Fibroblast of skin of back (primary cell): ENCODE measurements around the gene MVB12B.

Experiments used
- DNase-seq: peaks from one replicate; pipeline ENCODE4 v3.0.0-alpha.2; 2013

Gene MVB12B

DNA sequence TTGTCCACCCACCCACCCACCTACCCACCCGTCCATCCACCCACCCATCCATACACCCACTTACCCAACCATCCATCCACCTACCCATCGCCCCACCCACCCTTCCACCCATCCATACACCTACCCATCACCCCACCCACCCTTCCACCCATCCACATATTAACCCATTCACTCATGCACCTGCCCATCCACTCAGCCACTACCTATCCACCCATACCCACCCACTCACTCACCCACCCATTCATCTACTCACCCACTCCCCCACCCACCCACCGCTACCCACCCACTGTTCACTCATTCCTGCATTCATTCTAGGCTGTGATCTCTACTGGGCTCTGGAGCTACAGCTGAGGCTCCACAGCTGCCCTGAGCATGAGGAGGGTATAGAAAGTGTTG is 169.6 kb downstream of the MVB12B start:
- DNase-seq = no peak

DNA sequence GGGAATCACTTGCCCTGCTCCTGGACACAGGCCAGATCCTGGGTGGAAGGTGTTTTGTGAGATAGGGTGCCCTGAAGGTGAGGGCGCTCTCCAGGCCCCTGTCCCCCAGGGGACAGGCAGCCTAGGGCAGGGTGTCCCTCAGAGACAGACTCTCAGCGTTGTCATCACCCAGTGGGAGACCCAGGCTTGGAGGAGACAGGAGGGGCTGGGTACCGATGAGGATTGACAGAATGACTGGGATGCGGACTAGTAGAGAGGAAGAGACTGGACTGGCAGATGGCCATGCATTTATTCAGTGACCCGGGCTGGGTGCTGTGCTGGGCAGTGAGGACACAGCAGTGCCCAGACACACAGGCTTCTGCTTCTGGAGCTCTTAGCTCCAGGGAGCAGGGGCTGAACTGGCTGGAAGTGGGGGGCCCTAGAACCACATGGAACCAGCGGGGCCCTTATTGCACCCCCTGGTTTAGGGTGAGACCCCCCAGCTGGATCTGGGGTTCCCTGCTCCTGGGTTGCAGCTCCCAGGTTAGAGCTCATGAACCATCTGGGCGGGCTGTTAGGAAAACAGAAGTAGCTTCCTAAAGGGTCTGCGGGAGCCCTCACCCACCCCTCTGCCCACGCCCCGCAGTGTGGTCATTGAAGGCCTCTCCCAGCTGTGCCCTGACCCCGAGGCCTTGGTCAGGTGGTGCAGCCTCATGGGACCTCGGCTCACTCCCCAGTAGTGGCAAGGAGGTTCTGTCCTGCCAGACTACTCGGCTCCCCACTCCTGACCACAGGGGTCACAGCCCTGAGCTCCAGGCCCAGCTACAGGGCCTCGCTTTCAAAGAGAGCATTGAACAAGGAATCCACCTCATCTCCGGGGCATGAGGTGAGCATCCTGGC is 170.4 kb downstream of the MVB12B start:
- no peak for DNase-seq

DNA sequence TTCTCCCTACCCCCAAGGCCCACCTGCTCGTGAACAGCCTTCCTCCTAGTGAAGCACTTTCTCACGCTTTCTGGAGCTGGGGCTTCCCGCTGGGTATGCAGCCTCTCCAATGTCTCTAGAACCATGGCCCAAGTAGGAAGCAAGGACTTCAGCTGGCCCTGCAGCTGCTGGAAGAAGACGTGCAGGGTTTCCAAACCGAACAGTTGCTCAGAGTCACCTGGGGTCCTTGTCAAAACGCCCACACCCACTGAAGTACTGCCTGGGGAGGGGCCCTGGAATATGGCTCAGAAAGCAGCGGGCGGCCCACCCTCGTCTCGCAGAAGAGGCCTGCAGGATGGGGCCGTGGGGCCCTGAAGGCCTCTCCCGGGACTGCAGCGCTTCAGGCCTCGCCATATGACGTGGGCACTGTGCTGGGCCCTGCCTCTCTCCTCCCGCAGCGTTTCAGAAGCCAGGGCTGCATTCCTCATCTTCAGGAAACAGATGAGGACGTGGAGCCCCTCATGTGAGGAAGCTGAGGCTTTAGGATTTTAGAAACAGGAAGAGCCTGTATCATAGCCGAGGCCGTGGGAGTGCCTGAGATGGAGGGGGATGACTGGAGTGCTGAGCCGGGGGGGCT is 171.1 kb downstream of the MVB12B start:
- DNase-seq = no peak

DNA sequence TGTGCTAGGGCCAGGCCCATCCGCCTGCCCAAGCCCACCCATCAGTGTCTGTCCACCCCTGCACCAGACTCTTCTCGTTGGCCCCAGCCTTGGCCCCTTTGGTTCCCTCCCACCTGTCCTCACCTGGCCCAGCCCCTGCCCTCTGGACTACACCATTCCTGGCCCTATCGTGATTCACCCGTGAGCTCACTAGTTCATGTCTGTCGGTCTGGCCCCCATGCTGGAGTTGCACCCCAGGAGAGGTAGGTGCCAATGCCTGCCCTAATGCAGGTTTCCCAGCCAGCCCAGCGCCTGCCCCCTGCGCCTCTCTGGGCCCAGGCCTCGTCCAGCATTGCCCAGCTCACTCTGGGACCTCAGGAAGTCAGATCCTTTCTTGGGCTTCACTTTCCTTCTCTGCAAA is 171.7 kb downstream of the MVB12B start:
- DNase-seq = no peak

DNA sequence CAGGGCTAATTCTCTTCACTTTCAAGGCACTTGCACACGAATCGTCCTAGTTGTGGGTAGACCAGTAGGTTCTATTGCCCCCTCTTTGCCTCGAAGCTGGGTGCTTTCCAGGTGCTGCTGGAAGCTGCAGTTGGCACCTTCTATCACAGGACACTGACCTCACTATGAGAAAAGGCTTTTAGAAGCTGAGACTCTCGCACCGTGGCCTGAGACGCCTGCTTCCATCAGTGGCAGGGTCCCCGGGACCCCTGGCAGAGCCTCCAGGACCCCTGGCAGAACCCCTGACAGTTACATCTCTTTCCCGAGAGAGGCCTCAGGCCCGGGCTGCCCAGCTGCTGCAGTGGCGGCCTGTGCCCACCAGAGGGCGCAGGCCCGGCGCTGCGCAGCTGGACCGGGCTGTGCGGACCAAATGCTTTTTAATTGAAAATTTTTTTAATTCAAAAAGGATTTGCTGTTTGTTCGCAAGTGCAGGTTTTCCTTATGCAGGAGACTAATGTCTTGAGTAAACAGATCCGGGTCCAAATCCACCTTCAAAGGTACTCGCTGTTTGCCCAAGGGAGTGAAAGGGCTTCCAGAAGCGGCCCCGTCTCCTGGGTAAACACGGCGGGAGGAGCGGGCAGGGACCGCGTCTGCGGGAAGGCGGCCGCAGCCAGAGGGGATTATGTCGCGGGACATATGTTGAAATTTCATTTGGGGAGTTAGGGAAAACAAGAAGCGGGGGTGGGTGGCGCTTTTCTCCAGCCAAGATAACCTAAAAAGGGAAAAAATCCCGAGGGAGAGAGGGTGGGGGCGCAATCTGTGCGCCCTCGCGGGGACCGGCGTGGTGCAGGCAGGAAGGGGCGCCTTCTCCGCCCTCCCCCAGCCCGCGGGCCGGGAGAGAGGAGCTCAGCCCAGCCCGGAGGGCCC is 172.6 kb downstream of the MVB12B start:
- DNase-seq = peak; percentile 36

DNA sequence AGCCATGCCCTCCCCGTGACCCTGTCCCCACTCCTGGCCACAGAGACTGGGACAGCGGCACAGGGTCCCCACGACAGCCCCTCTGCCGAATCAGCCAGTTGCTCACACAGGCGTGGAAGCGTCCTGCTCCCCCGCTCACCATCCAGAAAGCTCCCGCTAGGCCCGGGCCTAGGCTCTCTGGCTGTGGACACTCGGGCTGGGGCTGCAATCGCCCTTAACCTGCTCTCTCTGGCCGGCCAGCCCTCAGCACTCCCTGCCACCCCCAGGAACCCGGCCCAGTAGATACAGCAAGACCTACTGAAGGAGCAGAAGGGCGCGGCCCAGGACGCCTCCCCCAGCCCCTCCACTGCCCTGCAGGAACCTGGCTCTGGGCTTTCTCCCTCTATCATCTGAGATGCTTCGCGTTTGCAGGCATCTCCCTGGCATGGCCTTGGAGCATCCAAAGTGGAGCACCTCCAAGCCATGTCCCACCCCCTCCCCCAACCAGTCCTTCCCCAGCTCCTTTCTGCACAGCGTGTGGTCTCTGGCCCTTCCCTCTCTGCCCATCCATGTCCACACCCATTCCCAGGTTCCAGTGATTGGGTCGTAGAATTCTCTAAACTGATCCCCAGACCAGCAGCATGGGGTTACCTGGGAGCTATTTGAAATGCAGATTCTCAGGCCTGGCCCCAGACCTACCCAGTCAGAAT is 173.4 kb downstream of the MVB12B start:
- no peak for DNase-seq

DNA sequence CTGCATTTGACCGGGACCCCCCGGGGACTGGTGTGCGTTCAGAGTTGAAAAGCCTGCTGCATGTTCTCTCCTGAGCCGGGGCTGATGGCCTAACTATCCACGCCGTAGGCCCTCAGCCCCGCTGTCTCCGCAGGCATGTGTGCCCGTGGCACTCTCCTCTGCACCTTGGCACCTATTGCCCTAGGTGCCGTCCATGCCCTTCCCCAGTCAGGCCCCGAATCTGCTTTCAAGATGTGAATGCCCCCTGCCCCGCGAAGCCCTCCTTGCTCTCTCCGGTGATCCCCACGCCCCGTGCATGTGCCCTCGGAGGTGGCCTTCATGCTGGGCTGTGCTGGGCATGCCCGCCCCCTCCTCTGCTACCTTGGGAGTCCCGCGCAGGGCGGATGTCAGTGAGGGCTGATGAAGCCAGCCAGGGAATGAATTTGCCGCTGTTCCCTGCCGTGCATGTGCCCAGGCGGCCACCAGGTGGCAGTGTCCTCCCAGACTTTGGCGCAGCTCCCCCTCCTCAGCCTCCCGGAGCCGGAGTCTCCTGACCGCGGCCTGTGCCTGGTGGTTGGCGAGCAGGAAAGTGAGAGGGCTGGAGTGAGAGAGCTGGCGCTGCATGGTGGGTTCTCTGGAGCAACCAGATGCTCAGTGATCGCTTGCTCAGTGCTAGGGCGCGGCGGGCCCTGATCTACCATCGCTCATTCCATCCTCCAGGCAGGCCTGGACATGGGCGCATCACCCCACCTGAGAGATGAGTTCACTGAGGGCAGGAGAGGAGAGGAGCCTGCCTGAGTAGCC is 174.2 kb downstream of the MVB12B start:
- DNase-seq = peak; percentile 72

DNA sequence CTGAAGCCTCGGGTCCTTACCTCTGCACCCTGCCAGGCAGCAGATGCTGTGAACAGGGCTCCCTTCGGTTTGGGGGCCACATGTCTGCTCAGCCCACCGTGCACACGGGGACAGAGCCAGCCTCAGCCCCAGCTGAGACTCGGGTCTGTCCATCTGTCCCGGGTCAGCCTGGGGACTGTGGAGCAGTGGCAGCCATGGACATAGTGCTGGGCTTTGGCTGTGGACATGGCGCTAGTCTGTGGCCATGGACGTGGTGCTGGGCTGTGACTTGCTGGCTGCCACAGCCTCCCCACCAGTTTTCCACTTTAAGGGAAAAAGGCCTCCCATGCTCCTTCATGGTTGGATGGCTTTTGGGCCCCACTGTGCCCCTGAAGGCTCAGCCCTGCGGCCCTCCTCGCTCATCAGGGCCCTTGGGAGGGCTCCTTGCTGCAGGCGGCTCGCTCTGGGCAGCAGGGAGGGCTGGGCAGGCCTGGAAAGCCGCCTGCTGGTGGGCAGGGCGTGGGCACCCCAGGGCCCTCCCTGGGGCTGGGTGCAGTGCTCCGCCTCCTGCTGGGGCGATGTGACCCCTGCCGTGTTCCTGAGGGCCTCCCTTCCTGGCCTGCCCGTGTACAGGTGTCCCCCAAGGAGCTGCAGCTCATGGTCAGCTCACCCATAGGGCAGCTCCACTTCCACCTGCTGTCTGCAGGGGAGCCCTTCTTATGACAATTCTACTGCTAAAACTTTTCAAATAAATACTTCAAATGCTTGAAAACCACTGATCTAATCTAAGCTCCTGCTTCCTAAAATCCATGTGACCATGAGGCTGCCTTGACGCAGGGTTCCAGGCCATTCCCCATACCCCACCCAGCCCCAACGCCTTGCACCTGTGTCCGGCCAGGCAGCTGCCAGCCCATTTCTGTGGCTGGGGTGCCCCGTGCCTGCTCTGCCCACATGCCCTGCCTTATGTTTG is 175.0 kb downstream of the MVB12B start:
- no peak for DNase-seq

DNA sequence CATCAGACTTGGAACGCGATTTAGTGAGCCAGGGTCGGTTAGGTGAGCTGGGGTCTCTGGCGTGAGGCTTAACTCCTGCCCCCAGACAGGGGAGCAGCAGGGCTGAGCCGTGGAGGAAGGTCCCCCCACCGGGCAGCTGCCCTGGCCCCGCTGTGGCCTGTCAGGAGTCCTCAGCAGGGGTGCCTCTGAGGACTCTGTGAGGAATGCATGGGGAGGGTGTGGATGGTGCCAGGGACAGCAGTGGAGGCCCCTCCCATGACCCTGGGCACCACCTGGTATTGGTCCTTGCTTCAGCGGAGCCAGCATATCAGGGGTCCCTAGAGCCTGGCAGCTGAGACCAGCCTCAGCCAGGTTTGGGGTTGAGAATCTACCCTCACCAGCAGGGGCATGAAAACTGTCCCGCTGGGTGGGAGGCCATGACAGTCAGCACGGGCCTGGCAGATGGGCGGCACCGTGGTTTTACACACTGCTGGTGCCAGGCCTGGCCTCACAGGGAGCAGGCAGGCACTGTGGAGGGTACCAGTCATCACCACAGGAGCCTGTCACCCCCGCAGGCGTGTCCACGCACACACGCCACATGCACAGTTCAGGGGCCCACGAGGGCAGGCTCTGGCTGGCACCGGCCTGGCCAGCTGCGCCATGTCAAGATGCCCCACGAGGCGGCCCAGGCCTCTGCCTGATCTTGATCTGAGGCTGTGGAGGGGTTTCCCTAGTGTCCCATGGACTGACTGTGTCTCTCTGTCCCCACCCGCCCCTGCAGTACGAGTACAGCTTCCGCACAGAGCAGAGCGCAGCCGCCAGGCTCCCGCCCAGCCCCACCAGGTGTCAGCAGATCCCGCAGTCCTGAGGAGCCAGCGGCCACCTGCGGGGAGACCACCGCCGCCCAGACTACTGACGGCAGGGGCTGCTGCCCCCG is 176.0 kb downstream of the MVB12B start:
- DNase-seq = no peak

DNA sequence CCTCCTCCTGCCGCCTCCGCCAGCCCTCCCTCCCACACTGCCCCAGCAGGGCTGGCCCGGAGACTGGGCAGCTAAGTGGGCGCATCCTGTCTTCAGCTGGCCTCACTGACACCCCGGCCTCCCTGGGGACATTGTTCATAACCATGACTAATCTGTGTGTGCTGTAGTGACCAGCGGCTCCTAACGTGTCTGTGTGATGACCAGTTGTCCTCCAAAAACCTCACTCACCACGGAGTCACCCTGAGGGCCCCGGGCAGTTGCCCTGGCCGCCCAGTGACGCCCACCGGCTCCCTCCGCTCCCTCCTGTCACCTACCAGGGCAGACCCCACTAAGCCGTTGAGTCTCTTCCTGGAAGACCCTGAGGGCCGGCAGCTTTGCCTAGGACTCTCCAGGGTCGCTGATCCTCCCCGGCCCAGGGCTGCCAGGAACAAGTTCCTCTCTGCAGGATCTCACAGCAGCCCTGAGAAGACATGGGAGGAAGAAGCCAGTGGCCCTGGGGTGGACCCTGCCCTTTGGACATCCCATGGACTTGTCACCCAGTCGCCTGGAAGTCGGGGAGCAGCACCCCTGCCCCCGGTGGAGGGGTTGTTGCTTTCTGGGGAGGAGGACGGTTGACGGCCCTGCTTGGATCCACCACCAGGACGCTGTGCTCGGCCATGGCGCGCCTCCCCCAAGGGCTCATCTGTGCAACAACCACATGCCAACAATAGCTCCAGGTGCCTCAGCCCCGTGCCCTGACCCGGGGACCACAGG is 176.9 kb downstream of the MVB12B start:
- peak; percentile 64 for DNase-seq

DNA sequence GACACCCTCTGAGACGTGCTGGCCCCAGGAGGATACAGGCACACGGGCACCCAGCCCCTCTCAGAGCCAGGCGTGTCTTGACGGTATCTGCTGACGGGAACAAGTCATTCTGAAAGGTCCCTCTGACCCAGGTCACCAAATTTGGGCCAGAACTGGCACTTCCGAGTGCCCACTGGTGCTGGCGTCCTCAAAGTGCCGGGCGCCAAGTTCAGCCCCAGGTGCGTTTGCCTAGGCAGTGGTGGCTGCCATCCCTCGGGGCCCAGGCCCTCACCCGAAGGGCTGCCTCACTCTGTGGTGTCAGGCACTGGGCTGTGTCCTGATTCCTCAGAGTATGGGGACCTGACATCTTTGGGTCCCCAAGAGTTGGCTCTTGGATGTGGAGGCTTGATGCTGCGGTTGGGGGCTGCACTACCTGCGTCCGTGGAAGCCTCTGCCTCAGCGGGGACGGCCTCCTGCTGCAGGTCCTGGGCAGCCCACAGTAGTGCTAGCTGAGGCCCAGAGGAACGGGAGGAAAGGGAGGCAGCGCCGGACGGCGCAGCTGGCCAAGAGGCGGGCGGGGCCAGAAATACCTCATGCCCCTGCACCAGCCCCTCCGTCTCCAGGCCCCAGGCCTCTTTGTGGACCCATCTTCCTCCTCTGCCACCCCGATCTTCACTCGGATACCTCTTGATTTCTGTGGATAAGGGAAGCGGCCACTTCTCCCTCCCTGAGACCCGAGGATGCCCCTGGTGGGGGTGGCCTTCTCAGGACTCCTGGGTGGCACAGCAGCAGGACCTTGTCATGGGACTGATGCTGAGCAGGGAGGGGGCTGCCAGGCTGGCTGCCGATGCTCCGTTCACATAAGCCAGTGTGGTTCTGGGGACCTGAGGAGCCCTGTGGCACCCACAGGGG is 177.7 kb downstream of the MVB12B start:
- DNase-seq = no peak

DNA sequence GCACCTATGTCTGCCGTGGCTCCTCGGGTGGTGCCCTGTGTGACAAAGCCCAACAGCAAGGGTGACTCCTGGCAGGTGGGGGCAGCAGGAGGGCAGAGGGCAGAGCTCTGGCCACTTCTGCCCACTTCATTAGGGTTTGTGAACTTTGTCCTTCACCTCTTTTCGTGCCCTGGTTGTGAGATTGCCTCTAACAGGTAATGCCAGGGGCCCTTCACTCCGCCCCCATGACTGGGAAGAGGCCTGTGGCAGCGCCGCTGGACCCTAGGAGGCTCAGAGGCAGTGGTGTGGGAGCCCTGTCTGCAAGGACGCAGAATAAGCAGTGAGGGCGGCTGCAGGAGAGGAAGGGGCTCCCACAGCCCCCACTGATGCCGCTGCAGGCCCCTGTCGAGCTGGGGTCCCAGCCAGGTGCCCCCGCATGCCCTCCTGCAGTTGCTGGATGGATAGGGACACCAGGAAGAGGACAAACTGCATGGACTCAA is 178.4 kb downstream of the MVB12B start:
- DNase-seq = no peak

DNA sequence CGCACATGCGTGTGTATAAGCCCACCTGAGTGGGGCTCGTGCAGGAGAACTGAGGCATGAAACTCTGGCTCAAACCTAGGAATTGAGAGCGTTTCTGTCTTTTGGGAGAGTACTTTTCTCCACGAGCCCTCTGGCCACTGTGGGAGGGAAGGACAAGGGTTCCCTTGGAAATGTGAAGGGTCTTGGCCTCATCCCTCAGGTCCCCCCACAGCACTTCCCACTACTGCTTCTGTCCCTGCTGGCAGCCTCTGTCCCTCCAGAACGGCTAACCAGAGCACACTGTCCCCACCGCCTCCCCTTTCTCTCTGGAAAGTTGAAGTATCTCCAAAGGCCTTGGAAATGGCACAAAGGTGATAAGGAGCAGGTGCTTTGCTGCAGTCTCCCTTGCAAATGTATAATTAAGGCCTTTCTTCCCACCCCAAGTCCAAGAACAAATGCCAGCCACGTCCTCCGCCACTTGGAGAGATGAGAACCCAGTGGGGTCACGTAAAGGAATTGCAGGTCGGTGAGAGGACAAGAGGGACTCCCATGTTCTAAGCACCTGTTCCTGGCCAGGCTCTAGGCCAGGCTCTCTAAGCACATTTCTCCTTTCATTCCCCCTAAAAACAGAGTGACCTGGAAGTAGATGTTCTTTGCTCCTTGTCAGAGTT is 179.2 kb downstream of the MVB12B start:
- DNase-seq = no peak

DNA sequence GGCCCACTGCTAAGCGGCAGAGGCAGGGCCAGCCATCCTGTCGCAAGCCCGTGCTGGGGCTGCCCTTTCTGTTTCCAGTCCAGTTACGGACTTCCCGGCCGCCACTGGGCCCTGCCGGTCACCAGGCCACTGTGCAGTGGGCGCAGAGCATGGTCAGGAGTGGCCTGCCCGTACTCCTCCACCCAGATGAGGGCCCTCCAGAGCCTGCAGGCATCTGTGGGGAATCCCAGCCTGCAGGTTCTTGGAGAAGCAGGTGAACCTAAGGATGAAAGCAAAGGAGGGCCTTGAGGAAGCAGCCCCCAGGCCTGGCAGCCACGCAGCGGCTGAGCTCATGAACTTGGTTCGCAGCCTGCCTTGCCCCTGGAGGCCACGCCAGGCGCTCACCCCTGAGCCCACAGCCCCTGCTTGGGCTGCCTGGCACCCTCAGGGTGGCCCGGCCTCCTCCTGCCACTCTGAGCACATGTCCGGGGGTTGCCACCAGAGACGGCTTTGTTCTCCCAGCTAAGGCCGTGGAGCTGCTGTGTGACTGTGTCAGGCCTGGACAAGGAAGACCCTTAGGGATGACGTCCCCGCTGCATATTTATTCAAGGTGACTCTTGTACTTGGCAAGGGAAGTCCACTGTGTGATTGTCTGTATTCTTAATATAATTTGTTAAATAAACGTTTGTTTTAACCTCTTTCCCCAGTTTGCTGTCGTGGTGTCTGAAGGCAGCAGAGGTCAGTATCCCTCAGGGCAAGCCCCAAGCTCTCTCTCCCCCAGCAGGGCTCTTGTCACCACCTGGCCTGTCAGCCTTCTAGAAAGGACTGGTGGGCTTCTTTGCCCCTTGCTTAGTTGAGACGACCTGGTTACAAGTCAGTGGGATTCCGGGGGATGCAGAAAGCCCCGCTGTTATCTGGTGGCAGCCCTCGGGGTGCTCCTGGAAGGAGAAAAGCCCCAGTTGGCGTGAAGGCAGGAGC is 180.0 kb downstream of the MVB12B start:
- DNase-seq = no peak

DNA sequence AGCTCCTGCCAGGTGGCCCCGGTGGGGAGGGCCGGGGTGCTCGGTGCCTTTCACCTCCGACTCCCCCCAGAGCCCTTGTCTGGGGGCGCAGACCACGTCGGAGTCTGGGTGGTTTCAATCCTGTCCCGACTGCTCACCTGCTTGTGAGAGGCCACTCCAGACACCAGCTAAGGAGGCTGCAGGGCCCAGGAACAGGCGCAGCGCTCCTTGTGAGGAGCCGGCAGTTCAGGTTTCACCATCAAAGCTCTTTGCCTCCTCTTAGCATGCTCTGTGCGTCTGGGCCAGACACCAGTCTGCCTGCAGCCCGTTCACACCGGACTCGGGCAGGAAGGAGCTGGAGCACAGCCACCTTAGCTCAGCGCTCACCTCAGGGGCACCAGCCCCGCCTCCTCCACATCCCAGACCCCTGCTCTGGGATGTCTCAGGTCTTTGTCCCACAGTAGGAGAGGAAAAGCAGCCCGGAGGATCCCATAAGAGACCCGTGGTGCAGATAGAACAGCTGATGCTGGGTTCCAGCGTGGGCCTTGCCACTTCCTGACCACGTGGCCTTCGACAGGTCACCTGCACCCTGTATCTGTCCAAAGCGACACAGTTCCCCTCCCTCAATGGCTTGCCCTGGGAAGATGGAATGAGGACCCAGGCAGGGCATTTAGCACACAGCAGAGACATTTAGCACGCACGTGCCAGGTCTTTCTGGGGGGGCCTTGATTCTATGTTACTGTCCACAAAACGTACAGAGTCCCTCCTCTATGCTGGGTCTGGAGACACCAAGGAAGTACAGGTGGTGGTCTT is 180.9 kb downstream of the MVB12B start:
- no peak for DNase-seq
